HG02642 (cell line): Measurements from ENCODE around the gene RPS15.
"Not testable (repeated sequence)": the region's sequence is repeated elsewhere in the genome, so short reads cannot be mapped to it uniquely, and the experiment has no call there.

ENCODE experiments used
- ATAC-seq: cut with Tn5 transposase; IDR thresholded peaks from one replicate; pipeline ENCODE4 v1.9.1; 2021; ENCODE audit warnings: mild to moderate bottlenecking; ENCODE audit not compliant: unreplicated experiment, poor library complexity

RPS15 gene

GRCh38 chr19:1477056-1477455 lies 38.9 kb downstream of the RPS15 start:
- ATAC-seq = not testable (repeated sequence)

DNA sequence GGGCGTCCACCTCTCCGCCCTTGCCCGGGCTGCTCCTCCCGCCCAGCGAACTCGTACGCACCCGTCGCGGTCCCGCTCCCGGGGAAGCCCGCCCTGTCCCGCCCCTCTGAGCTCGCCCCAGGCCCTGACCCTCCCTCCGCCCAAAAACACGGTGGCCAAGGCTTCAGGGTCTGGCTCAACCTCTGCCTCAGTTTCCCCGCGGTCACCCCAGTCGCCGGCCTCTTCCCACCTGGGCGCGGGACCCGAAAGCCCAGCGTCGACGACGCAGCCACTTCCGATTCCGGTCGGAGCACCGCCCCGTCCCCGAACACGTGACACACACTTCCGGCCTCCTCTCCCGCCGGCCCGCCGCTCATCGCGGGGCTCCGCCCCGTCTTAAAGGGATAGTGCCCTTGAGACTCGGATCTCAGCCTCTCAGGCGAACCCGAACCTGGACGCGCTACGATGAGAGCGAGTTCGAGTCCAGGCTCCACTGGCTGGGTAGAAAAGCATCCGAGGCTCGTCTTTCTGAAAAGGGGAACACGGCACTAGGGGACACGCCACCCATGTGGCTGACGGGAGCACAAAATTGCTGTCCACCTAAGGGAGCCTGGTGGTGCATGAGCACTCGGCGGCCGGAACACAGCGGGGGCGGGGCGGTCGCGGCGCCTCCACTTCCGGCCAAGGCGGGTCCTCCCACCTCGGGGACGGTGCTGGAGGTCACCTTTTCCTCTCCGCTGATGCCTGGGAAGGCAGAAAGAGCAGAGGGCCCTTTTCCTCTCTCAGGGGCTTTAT lies 40.9 kb downstream of the RPS15 start, which contains the start of gene C19orf25:
TSS of gene C19orf25 (minus strand) at position 282 of the 774 bp plus-strand sequence. CDS start 312 bp downstream, outside the sequence.
- ATAC-seq = peak; percentile 84

DNA sequence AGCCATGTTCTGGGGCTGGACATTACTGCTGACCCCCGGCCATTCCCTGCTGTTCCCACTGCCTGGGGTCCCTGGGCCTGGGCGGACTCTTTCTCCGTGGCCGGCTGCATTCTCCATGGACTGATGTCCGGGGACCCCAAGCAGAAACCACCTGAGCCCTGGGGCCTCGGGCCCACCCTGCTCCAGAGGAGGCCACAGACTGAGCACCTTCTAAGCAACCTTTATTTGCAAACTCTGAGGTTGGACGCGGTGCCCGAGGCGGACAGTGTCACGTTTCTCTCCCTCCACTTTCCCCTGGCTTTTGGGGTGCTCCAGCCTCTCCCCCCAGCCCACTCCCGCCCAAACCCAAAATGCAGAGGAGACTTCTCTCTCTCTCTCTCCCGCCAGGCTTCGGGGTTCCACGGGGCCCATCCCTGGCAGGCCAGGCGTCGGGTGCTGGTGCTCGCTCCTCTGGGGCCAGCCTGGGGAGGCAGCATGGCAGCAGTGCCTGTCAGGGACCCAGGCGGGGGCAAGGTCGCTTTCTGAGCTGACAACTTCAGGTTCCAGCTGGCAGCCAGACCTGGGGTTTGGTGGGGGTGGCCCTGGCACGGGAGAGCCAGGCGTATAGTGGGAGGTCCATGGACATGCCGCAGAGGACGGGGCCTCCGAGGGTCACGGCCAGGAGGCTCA lies 43.2 kb downstream of the RPS15 start:
- no peak for ATAC-seq

- ATAC-seq = no peak
Observed at GRCh38 chr19:1481893-1482360, 43.7 kb downstream of the RPS15 start.

GRCh38 chr19:1482361-1483130 lies 44.4 kb downstream of the RPS15 start:
- ATAC-seq = no peak

DNA sequence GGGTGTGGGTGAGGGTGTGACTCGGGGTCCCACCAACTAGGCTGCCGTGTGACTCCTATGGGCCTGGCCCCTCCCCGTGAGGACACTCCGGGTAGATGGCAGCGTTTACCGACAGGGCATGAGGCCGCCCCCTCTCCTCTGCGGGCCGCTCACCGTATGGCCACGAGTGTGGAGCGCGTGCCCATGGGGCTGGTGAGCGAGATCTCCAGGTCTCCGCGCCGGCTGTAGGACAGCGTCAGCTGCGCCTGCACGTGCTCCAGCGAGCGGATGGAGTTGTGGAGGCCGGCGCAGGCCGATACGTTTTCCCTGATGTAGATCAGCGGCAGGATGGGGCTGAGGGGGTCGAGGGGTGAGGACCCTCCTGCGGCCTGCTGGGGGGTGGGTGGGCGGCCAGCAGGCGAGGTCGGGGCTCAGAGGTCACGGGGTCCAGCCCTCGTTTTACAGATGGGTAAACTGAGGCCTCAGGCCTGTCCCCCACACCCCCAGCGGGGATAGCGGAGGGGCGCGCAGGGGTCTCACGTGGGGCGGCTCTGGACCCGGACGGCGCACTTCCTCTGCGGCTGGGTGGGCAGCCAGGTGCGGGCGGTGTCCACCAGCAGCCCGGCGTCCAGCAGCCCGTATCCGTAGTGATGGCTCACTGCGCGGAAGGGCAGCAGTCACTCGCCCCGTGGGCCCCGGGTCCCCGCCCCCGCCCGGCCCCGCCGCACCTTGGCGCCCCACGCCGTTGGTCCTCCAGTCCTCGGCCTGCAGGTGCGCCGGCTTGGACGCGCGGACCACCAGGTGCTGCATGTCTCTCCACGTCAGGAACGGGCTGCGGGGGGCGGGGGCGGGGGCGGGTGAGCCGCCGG lies 45.2 kb downstream of the RPS15 start:
- ATAC-seq = no peak

GRCh38 chr19:1483979-1484428 lies 45.8 kb downstream of the RPS15 start:
- no peak for ATAC-seq

GRCh38 chr19:1486720-1487575 lies 48.8 kb downstream of the RPS15 start:
- ATAC-seq = no peak

DNA sequence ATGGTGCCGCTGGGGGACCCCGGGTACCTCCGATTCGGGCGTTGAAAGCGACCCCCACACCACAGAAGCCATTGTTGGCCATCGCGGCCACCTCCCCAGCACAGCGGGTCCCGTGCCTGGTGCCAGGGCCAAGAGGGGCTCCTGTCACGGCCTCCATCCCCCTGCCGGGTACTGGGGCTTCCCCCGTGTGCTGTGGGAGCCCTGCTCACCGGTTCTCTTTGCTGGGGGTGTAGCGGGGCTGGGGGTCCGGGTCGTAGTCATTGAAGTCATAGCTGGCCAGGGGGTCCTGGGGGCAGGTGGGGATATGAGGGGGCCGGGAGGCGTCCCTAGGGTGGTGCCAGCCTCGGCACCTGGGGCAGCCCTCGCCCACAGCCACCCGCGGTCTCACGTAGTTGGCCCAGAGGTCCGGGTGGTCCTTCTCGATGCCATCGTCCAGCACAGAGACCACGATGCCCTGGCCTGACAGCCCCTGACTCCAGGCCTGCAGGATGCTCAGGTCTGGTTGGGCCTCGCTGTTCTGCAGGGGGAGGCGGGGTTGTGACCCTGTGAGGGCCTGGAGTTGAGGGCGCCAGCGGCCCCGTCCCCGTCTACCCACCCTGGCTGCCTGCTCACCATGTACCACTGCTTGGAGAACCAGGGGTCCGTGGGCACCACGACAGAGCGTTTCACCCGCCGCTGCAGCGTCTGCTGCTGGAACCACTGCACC lies 49.5 kb downstream of the RPS15 start:
- ATAC-seq = no peak

DNA sequence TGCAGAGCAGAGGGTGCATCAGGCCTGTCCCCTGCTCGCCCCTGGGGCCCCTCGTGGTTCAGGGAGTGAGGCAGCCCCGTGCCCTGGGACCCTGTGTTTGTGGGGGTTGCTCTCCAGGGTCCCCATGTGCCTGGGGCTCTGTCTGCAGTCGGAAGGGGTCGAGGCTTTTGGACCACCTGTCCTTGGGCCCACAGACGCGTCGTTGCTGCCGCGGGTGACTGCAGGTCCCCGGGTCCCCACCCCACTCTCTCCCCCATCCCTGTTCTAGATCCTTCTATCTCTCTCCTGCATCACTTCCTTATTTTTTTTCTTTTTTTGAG lies 50.0 kb downstream of the RPS15 start:
- no peak for ATAC-seq

- ATAC-seq = no peak
Observed at GRCh38 chr19:1489463-1490310, 51.5 kb downstream of the RPS15 start.
